RWPE1 (cell line): Measurements from ENCODE around the gene ZCCHC24.

ENCODE experiments used
- CTCF ChIA-PET: fragments of 350-600 bp; sonication (Branson Sonifier 250); formaldehyde crosslinking; extraction: SDS; loops from one replicate; lab custom pipeline; 2021; lab: Yijun Ruan, JAX
- POLR2A ChIA-PET: fragments of 400-600 bp; formaldehyde crosslinking; extraction: SDS; loops from one replicate; lab custom pipeline; 2020; ENCODE audit warnings: antibody characterized with exemption; ENCODE audit not compliant: low non-redundant PET; lab: Yijun Ruan, JAX
- DNase-seq: peaks from one replicate; pipeline ENCODE4 v3.0.0; 2012; ENCODE audit warnings: low spot score
- H3K27ac ChIP-seq: fragments of 450-650 bp; 2 replicates; pipeline ENCODE4 v1.5.1; 2017
- CTCF ChIP-seq: fragments of 450-650 bp; conservative IDR thresholded peaks from 2 replicates; pipeline ENCODE4 v1.5.1; 2017; ENCODE audit warnings: low read depth, mild to moderate bottlenecking

ZCCHC24 gene

GRCh38 chr10:79475119-79475653 lies 29.8 kb upstream of the ZCCHC24 start:
- ChIA-PET CTCF (interaction anchor here (2.8 kb wide), 1 partner anchor 7 kb away, joined by 7 read pairs; no protein-coding TSS in a partner anchor), POLR2A (no interaction called here)

GRCh38 chr10:79473496-79474095 lies 28.2 kb upstream of the ZCCHC24 start:
- ChIA-PET CTCF (no interaction called here), POLR2A (no interaction called here)
- DNase-seq = no peak
- TF ChIP-seq CTCF = no peak
- H3K27ac ChIP-seq = no peak overlapping the region

More at GRCh38 chr10:79475119-79475653, 29.8 kb upstream of the ZCCHC24 start:
- TF ChIP-seq CTCF = no peak
- no peak for DNase-seq
- H3K27ac ChIP-seq = no peak overlapping the region

GRCh38 chr10:79472951-79473350 lies 27.5 kb upstream of the ZCCHC24 start:
- POLR2A ChIA-PET = no interaction called here
- CTCF ChIA-PET = no interaction called here

GRCh38 chr10:79472449-79472848 lies 27.0 kb upstream of the ZCCHC24 start:
- ChIA-PET CTCF (interaction anchor here (0.6 kb wide), 1 partner anchor 14 kb away, joined by 3 read pairs; no protein-coding TSS in a partner anchor), POLR2A (no interaction called here)
- TF ChIP-seq CTCF = no peak
- H3K27ac ChIP-seq = no peak overlapping the region
- DNase-seq = no peak

More at GRCh38 chr10:79472951-79473350, 27.5 kb upstream of the ZCCHC24 start:
- DNase-seq = no peak
- no peak for TF ChIP-seq CTCF
- H3K27ac ChIP-seq = no peak overlapping the region

GRCh38 chr10:79471776-79472175 lies 26.4 kb upstream of the ZCCHC24 start:
- no peak overlapping the region for H3K27ac ChIP-seq
- ChIA-PET CTCF (interaction anchor here (0.6 kb wide), 1 partner anchor 14 kb away, joined by 3 read pairs; no protein-coding TSS in a partner anchor), POLR2A (no interaction called here)
- no peak for TF ChIP-seq CTCF
- no peak for DNase-seq

- DNase-seq = no peak
- CTCF ChIA-PET = no interaction called here
Observed at GRCh38 chr10:79470096-79470495, 24.7 kb upstream of the ZCCHC24 start.

More at GRCh38 chr10:79470096-79470495, 24.7 kb upstream of the ZCCHC24 start:
- POLR2A ChIA-PET = no interaction called here
- H3K27ac ChIP-seq = no peak overlapping the region
- TF ChIP-seq CTCF = no peak
